Measurements from ENCODE around the gene NOS1AP. TPM values are rescaled to one million over a fixed set of nuclear protein-coding genes. Genes with fewer than 3 reads are reported as not detected.

The NOS1AP gene
- total and polyA plus RNA-seq, 2 experiments from 2014 or later, result 4.9 to 6.6 TPM

- DNase-seq (ENCODE audit: low read depth in 1 of 2, low spot score in 1 of 2), result no peak
- Histone ChIP-seq H3K9me3 (ENCODE audit: low read depth) (no peaks in the 10 kb centered on the region), H3K4me1 (ENCODE audit: low read depth) (peaks cover 20% of the 10 kb centered on the region), H3K27ac (no peak overlapping the region), H3K36me3 (no peaks in the 10 kb centered on the region), H3K27me3 (no peaks in the 10 kb centered on the region), H3K4me3 (no peak overlapping the region)
- TF ChIP-seq CTCF (IDR thresholded peaks at IDR 0.05; ENCODE audit: low read depth, low read length), result no peak
Measured at GRCh38 chr1:162094271-162094670, 24.8 kb downstream of the NOS1AP start.

- no peaks in the 10 kb centered on the region for H3K36me3 ChIP-seq
- H3K27ac ChIP-seq, result no peak overlapping the region
- peaks cover 20% of the 10 kb centered on the region for H3K4me1 ChIP-seq (ENCODE audit: low read depth)
- no peaks in the 10 kb centered on the region for H3K9me3 ChIP-seq (ENCODE audit: low read depth)
- TF ChIP-seq CTCF (IDR thresholded peaks at IDR 0.05; ENCODE audit: low read depth, low read length), result no peak
- no peak for DNase-seq (ENCODE audit: low read depth in 1 of 2, low spot score in 1 of 2)
- no peaks in the 10 kb centered on the region for H3K27me3 ChIP-seq
- H3K4me3 ChIP-seq, result no peak overlapping the region
Measured at GRCh38 chr1:162094723-162095122, 25.2 kb downstream of the NOS1AP start.

- Histone ChIP-seq H3K27ac (no peak overlapping the region), H3K4me1 (ENCODE audit: low read depth) (no peaks in the 10 kb centered on the region), H3K4me3 (no peak overlapping the region), H3K27me3 (no peaks in the 10 kb centered on the region), H3K9me3 (ENCODE audit: low read depth) (no peaks in the 10 kb centered on the region), H3K36me3 (no peaks in the 10 kb centered on the region)
- TF ChIP-seq CTCF (IDR thresholded peaks at IDR 0.05; ENCODE audit: low read depth, low read length), result no peak
- peak in 1 of 2 donors; percentile 69 for DNase-seq (ENCODE audit: low read depth in 1 of 2, low spot score in 1 of 2)
Measured at GRCh38 chr1:162107911-162108310, 38.4 kb downstream of the NOS1AP start.

GRCh38 chr1:162108426-162108825, 38.9 kb downstream of the NOS1AP start:
- Histone ChIP-seq H3K4me1 (ENCODE audit: low read depth) (no peaks in the 10 kb centered on the region), H3K4me3 (no peak overlapping the region), H3K27ac (no peak overlapping the region), H3K27me3 (no peaks in the 10 kb centered on the region), H3K36me3 (no peaks in the 10 kb centered on the region), H3K9me3 (ENCODE audit: low read depth) (no peaks in the 10 kb centered on the region)
- no peak for TF ChIP-seq CTCF (IDR thresholded peaks at IDR 0.05; ENCODE audit: low read depth, low read length)
- peak in 1 of 2 donors; percentile 10 for DNase-seq (ENCODE audit: low read depth in 1 of 2, low spot score in 1 of 2)

- Histone ChIP-seq H3K4me1 (ENCODE audit: low read depth) (peaks cover 11% of the 10 kb centered on the region), H3K4me3 (no peak overlapping the region), H3K9me3 (ENCODE audit: low read depth) (no peaks in the 10 kb centered on the region), H3K36me3 (no peaks in the 10 kb centered on the region), H3K27ac (no peak overlapping the region), H3K27me3 (no peaks in the 10 kb centered on the region)
- no peak for DNase-seq (ENCODE audit: low read depth in 1 of 2, low spot score in 1 of 2)
- TF ChIP-seq CTCF (IDR thresholded peaks at IDR 0.05; ENCODE audit: low read depth, low read length), result no peak
Measured at GRCh38 chr1:162110910-162111309, 41.4 kb downstream of the NOS1AP start.

GRCh38 chr1:162111572-162111971, 42.1 kb downstream of the NOS1AP start:
- H3K4me1 ChIP-seq (ENCODE audit: low read depth), result peaks cover 11% of the 10 kb centered on the region
- H3K27me3 ChIP-seq, result no peaks in the 10 kb centered on the region
- no peak overlapping the region for H3K27ac ChIP-seq
- H3K36me3 ChIP-seq, result no peaks in the 10 kb centered on the region
- no peak for TF ChIP-seq CTCF (IDR thresholded peaks at IDR 0.05; ENCODE audit: low read depth, low read length)
- H3K9me3 ChIP-seq (ENCODE audit: low read depth), result no peaks in the 10 kb centered on the region
- no peak for DNase-seq (ENCODE audit: low read depth in 1 of 2, low spot score in 1 of 2)
- H3K4me3 ChIP-seq, result no peak overlapping the region
